Measurements from ENCODE around the gene DENND5A.

GRCh38 chr11:9208726-9209501 is 56.2 kb downstream of the DENND5A start:
- TF ChIP-seq POLR2AphosphoS5 (IDR thresholded peaks at IDR 0.05) (no peak), POLR2A (IDR thresholded peaks at IDR 0.05) (no peak)
